Raji (cell line): ENCODE measurements around the gene EXOC2.

ENCODE experiments used
- POLR2A ChIP-seq: IDR thresholded peaks from 2 replicates; pipeline ENCODE4 v1.6.1; 2011; ENCODE audit warnings: low read depth, low read length, control low read depth; ENCODE audit not compliant: insufficient read depth

Gene EXOC2

GRCh38 chr6:701700-702479, 9.0 kb upstream of the EXOC2 start:
- TF ChIP-seq POLR2A, result no peak

GRCh38 chr6:701215-701614, 8.3 kb upstream of the EXOC2 start:
- TF ChIP-seq POLR2A, result no peak

- TF ChIP-seq POLR2A, result no peak
Measured at GRCh38 chr6:700490-700889, 7.6 kb upstream of the EXOC2 start.

- TF ChIP-seq POLR2A, result no peak
Measured at GRCh38 chr6:699319-699718, 6.4 kb upstream of the EXOC2 start.

GRCh38 chr6:693723-694009, 727 bp upstream of the EXOC2 start:
- TF ChIP-seq POLR2A, result no peak

- TF ChIP-seq POLR2A, result no peak
Measured at GRCh38 chr6:692356-692851, 535 bp downstream of the EXOC2 start.

- no peak for TF ChIP-seq POLR2A
Measured at GRCh38 chr6:689223-689622, 3.7 kb downstream of the EXOC2 start.

GRCh38 chr6:686497-686896, 6.4 kb downstream of the EXOC2 start:
- TF ChIP-seq POLR2A, result no peak

- TF ChIP-seq POLR2A, result no peak
Measured at GRCh38 chr6:684831-685636, 7.9 kb downstream of the EXOC2 start.

- TF ChIP-seq POLR2A, result no peak
Measured at GRCh38 chr6:683742-684440, 9.0 kb downstream of the EXOC2 start.

GRCh38 chr6:680666-681340, 12.1 kb downstream of the EXOC2 start:
- TF ChIP-seq POLR2A, result no peak

- no peak for TF ChIP-seq POLR2A
Measured at GRCh38 chr6:680251-680650, 12.7 kb downstream of the EXOC2 start.

GRCh38 chr6:679282-679681, 13.7 kb downstream of the EXOC2 start:
- TF ChIP-seq POLR2A, result no peak

- no peak for TF ChIP-seq POLR2A
Measured at GRCh38 chr6:678520-678919, 14.4 kb downstream of the EXOC2 start.

- TF ChIP-seq POLR2A, result no peak
Measured at GRCh38 chr6:677919-678318, 15.0 kb downstream of the EXOC2 start.
